ENCODE results near the gene GGACT. TPM values are rescaled to one million over a fixed set of nuclear protein-coding genes. Genes with fewer than 3 reads are reported as not detected.
"Not testable (repeated sequence)": the region's sequence is repeated elsewhere in the genome, so short reads cannot be mapped to it uniquely, and the experiment has no call there.

GGACT gene
- total RNA-seq (2014; rRNA removed; shearing (Covaris generic)), result 1.1 and 1.8 TPM in 2 replicates

- H3K4me3 ChIP-seq, result peak within 1 kb of the TSS; percentile 76
- no peaks in the 10 kb centered on the region for H3K9me3 ChIP-seq (replicated peaks)
- peaks cover 18% of the 10 kb centered on the region for H3K4me1 ChIP-seq (replicated peaks)
- peak; percentile 48 to 52 for DNase-seq (ENCODE audit: low read depth in 1 of 2, low spot score in 2 of 2)
- no peaks in the 10 kb centered on the region for H3K36me3 ChIP-seq
- peak within 1 kb of the TSS; percentile 78 for H3K27ac ChIP-seq
- no peaks in the 10 kb centered on the region for H3K27me3 ChIP-seq (replicated peaks)
Measured at GRCh38 chr13:100588331-100589177, at the start of gene GGACT. GGACT (minus strand) TSS chr13:100588789; CDS start chr13:100532591, 56,198 bp downstream.

GRCh38 chr13:100637796-100638195 lies 49.2 kb upstream of the GGACT start:
- DNase-seq (ENCODE audit: low read depth in 1 of 2, low spot score in 2 of 2), result no peak
- Histone ChIP-seq H3K27ac (no peak overlapping the region), H3K27me3 (replicated peaks) (no peaks in the 10 kb centered on the region), H3K4me1 (replicated peaks) (peaks cover 18% of the 10 kb centered on the region), H3K36me3 (peaks cover 34% of the 10 kb centered on the region), H3K9me3 (replicated peaks) (no peaks in the 10 kb centered on the region), H3K4me3 (no peak overlapping the region)

- H3K4me1 ChIP-seq (replicated peaks), result peaks cover 22% of the 10 kb centered on the region
- peaks cover 37% of the 10 kb centered on the region for H3K36me3 ChIP-seq
- H3K27me3 ChIP-seq (replicated peaks), result no peaks in the 10 kb centered on the region
- DNase-seq (ENCODE audit: low read depth in 1 of 2, low spot score in 2 of 2), result no peak
- no peak overlapping the region for H3K4me3 ChIP-seq
- no peak overlapping the region for H3K27ac ChIP-seq
- H3K9me3 ChIP-seq (replicated peaks), result no peaks in the 10 kb centered on the region
Measured at GRCh38 chr13:100637380-100637779, 48.8 kb upstream of the GGACT start.

- DNase-seq (ENCODE audit: low read depth in 1 of 2, low spot score in 2 of 2), result no peak
- H3K27me3 ChIP-seq (replicated peaks), result no peaks in the 10 kb centered on the region
- peaks cover 29% of the 10 kb centered on the region for H3K4me1 ChIP-seq (replicated peaks)
- no peak overlapping the region for H3K4me3 ChIP-seq
- H3K9me3 ChIP-seq (replicated peaks), result no peaks in the 10 kb centered on the region
- peaks cover 33% of the 10 kb centered on the region for H3K36me3 ChIP-seq
- no peak overlapping the region for H3K27ac ChIP-seq
Measured at GRCh38 chr13:100636441-100636840, 47.9 kb upstream of the GGACT start.

- Histone ChIP-seq H3K9me3 (replicated peaks) (no peaks in the 10 kb centered on the region), H3K36me3 (peaks cover 33% of the 10 kb centered on the region), H3K4me1 (replicated peaks) (peaks cover 33% of the 10 kb centered on the region), H3K27ac (no peak overlapping the region), H3K27me3 (replicated peaks) (no peaks in the 10 kb centered on the region), H3K4me3 (no peak overlapping the region)
- no peak for DNase-seq (ENCODE audit: low read depth in 1 of 2, low spot score in 2 of 2)
Measured at GRCh38 chr13:100636004-100636403, 47.4 kb upstream of the GGACT start.

- no peak for DNase-seq (ENCODE audit: low read depth in 1 of 2, low spot score in 2 of 2)
- Histone ChIP-seq H3K4me1 (replicated peaks) (peaks cover 44% of the 10 kb centered on the region), H3K9me3 (replicated peaks) (no peaks in the 10 kb centered on the region), H3K27ac (no peak overlapping the region), H3K27me3 (replicated peaks) (no peaks in the 10 kb centered on the region), H3K4me3 (no peak overlapping the region), H3K36me3 (peaks cover 38% of the 10 kb centered on the region)
Measured at GRCh38 chr13:100634696-100635095, 46.1 kb upstream of the GGACT start.

GRCh38 chr13:100633461-100633860 lies 44.9 kb upstream of the GGACT start:
- Histone ChIP-seq H3K27me3 (replicated peaks) (no peaks in the 10 kb centered on the region), H3K27ac (peak overlapping the region; percentile 70), H3K4me1 (replicated peaks) (peaks cover 44% of the 10 kb centered on the region), H3K36me3 (peaks cover 50% of the 10 kb centered on the region), H3K4me3 (no peak overlapping the region), H3K9me3 (replicated peaks) (no peaks in the 10 kb centered on the region)
- DNase-seq (ENCODE audit: low read depth in 1 of 2, low spot score in 2 of 2), result peak; percentile 84 to 87

GRCh38 chr13:100630555-100630954 lies 42.0 kb upstream of the GGACT start:
- Histone ChIP-seq H3K4me1 (replicated peaks) (peaks cover 50% of the 10 kb centered on the region), H3K4me3 (no peak overlapping the region), H3K9me3 (replicated peaks) (no peaks in the 10 kb centered on the region), H3K27ac (peak overlapping the region; percentile 2; the same call in 1 of the 2 replicates), H3K36me3 (peaks cover 47% of the 10 kb centered on the region), H3K27me3 (replicated peaks) (no peaks in the 10 kb centered on the region)
- DNase-seq (ENCODE audit: low read depth in 1 of 2, low spot score in 2 of 2), result peak in 1 of 2 experiments; percentile 25

- no peak overlapping the region for H3K4me3 ChIP-seq
- no peaks in the 10 kb centered on the region for H3K27me3 ChIP-seq (replicated peaks)
- no peaks in the 10 kb centered on the region for H3K9me3 ChIP-seq (replicated peaks)
- H3K4me1 ChIP-seq (replicated peaks), result peaks cover 37% of the 10 kb centered on the region
- no peak overlapping the region for H3K27ac ChIP-seq
- peaks cover 48% of the 10 kb centered on the region for H3K36me3 ChIP-seq
- DNase-seq (ENCODE audit: low read depth in 1 of 2, low spot score in 2 of 2), result no peak
Measured at GRCh38 chr13:100627120-100627519, 38.5 kb upstream of the GGACT start.

GRCh38 chr13:100625447-100625846 lies 36.9 kb upstream of the GGACT start:
- Histone ChIP-seq H3K27ac (peak overlapping the region; percentile 35; the same call in 1 of the 2 replicates), H3K4me3 (no peak overlapping the region), H3K27me3 (replicated peaks) (no peaks in the 10 kb centered on the region), H3K36me3 (peaks cover 54% of the 10 kb centered on the region), H3K4me1 (replicated peaks) (peaks cover 22% of the 10 kb centered on the region), H3K9me3 (replicated peaks) (no peaks in the 10 kb centered on the region)
- peak; percentile 46 to 53 for DNase-seq (ENCODE audit: low read depth in 1 of 2, low spot score in 2 of 2)

- H3K9me3 ChIP-seq (replicated peaks), result no peaks in the 10 kb centered on the region
- no peaks in the 10 kb centered on the region for H3K27me3 ChIP-seq (replicated peaks)
- DNase-seq (ENCODE audit: low read depth in 1 of 2, low spot score in 2 of 2), result no peak
- H3K4me1 ChIP-seq (replicated peaks), result peaks cover 13% of the 10 kb centered on the region
- peaks cover 25% of the 10 kb centered on the region; the same call in 1 of the 2 replicates for H3K36me3 ChIP-seq
- no peak overlapping the region for H3K4me3 ChIP-seq
- no peak overlapping the region for H3K27ac ChIP-seq
Measured at GRCh38 chr13:100620792-100621191, 32.2 kb upstream of the GGACT start.

GRCh38 chr13:100619940-100620339 lies 31.4 kb upstream of the GGACT start:
- Histone ChIP-seq H3K9me3 (replicated peaks) (no peaks in the 10 kb centered on the region), H3K4me1 (replicated peaks) (peaks cover 6% of the 10 kb centered on the region), H3K36me3 (peaks cover 25% of the 10 kb centered on the region; the same call in 1 of the 2 replicates), H3K27me3 (replicated peaks) (no peaks in the 10 kb centered on the region), H3K4me3 (no peak overlapping the region), H3K27ac (no peak overlapping the region)
- no peak for DNase-seq (ENCODE audit: low read depth in 1 of 2, low spot score in 2 of 2)

GRCh38 chr13:100618897-100619296 lies 30.3 kb upstream of the GGACT start:
- not testable (repeated sequence) for H3K4me3 ChIP-seq; H3K9me3 ChIP-seq (replicated peaks); H3K4me1 ChIP-seq (replicated peaks); DNase-seq (ENCODE audit: low read depth in 1 of 2, low spot score in 2 of 2); H3K27ac ChIP-seq; H3K27me3 ChIP-seq (replicated peaks)
- H3K36me3 ChIP-seq, result peaks cover 20% of the 10 kb centered on the region; the same call in 1 of the 2 replicates

- H3K4me1 ChIP-seq (replicated peaks), result peaks cover 14% of the 10 kb centered on the region
- H3K27ac ChIP-seq, result no peak overlapping the region
- no peaks in the 10 kb centered on the region for H3K9me3 ChIP-seq (replicated peaks)
- H3K36me3 ChIP-seq, result no peaks in the 10 kb centered on the region
- DNase-seq (ENCODE audit: low read depth in 1 of 2, low spot score in 2 of 2), result no peak
- H3K4me3 ChIP-seq, result no peak overlapping the region
- no peaks in the 10 kb centered on the region for H3K27me3 ChIP-seq (replicated peaks)
Measured at GRCh38 chr13:100613031-100613430, 24.4 kb upstream of the GGACT start.
